ENCODE results near the gene NSG2.
"Not testable (repeated sequence)": the region's sequence is repeated elsewhere in the genome, so short reads cannot be mapped to it uniquely, and the experiment has no call there.

GRCh38 chr5:174102574-174102973 lies 57.1 kb downstream of the NSG2 start:
- TF ChIP-seq, protein P1, sequence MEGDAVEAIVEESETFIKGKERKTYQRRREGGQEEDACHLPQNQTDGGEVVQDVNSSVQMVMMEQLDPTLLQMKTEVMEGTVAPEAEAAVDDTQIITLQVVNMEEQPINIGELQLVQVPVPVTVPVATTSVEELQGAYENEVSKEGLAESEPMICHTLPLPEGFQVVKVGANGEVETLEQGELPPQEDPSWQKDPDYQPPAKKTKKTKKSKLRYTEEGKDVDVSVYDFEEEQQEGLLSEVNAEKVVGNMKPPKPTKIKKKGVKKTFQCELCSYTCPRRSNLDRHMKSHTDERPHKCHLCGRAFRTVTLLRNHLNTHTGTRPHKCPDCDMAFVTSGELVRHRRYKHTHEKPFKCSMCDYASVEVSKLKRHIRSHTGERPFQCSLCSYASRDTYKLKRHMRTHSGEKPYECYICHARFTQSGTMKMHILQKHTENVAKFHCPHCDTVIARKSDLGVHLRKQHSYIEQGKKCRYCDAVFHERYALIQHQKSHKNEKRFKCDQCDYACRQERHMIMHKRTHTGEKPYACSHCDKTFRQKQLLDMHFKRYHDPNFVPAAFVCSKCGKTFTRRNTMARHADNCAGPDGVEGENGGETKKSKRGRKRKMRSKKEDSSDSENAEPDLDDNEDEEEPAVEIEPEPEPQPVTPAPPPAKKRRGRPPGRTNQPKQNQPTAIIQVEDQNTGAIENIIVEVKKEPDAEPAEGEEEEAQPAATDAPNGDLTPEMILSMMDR (IDR thresholded peaks at IDR 0.05), result not testable (repeated sequence)
- TF ChIP-seq POLR2A (IDR thresholded peaks at IDR 0.05), result not testable (repeated sequence)
